HL-60 (cell line): ENCODE data around the gene BMAL1.

Source experiments
- DNase-seq, 2 experiments: peaks; one replicate each; pipeline ENCODE4 v3.0.0-alpha.2; 2010 to 2020; ENCODE audit warnings: low read depth in 1 of 2, low spot score in 1 of 2
- H3K27ac ChIP-seq: fragments of 250-450 bp; sonication (Bioruptor Pico); replicated peaks from 2 replicates; pipeline ENCODE4 v1.5.1; 2020; ENCODE audit warnings: mild to moderate bottlenecking, moderate library complexity
- H3K27me3 ChIP-seq: fragments of 250-450 bp; sonication (Bioruptor Pico); 2 replicates; pipeline ENCODE4 v1.5.1; 2021; ENCODE audit warnings: mild to moderate bottlenecking, moderate library complexity; ENCODE audit not compliant: insufficient read depth, poor library complexity, severe bottlenecking
- H3K4me3 ChIP-seq: replicated peaks from 2 replicates; pipeline ENCODE4 v1.5.1; 2011; ENCODE audit warnings: mild to moderate bottlenecking, control low read depth, low read length; ENCODE audit not compliant: insufficient read depth
- GABPA ChIP-seq: IDR thresholded peaks from 2 replicates; pipeline ENCODE4 v1.6.1; 2012; ENCODE audit warnings: low read depth
- POLR2AphosphoS5 ChIP-seq: IDR thresholded peaks from 2 replicates; pipeline ENCODE4 v1.6.1; 2012; ENCODE audit warnings: low read depth
- SPI1 ChIP-seq: IDR thresholded peaks from 2 replicates; pipeline ENCODE4 v1.6.1; 2012; ENCODE audit warnings: low read depth, mild to moderate bottlenecking, borderline replicate concordance
- TF ChIP-seq, protein P1 (sequence below): IDR thresholded peaks from one replicate; pipeline ENCODE4 v1.5.1; 2011; ENCODE audit warnings: low read length, control low read depth, inconsistent platforms; ENCODE audit not compliant: insufficient read depth
- TF ChIP-seq, protein P2 (sequence below): IDR thresholded peaks from 2 replicates; pipeline ENCODE4 v1.6.1; 2012; ENCODE audit warnings: low read depth; ENCODE audit not compliant: insufficient replicate concordance

Gene BMAL1

DNA sequence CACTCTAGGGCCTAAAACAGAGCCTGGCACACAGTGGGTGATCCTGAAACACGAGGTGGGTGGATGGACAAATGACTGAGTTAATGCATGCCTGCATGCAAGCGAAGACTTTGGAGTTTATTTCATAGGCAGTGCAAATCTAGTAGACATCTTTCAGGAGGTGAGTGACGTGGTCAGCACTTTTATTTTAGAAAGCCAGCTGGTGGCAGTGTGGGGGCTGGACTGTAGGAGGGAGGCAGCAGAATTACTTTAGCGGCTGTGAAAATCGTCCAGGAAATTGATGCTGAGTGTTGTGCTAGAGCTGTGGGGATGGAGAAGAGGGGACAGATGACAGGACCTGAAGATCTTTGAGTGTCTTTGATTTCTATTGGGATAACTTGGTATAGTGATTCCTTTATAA lies 47.1 kb downstream of the BMAL1 start:
- H3K27me3 ChIP-seq = no peaks in the 10 kb centered on the region
- DNase-seq = no peak
- no peak overlapping the region for H3K4me3 ChIP-seq
- no peak overlapping the region for H3K27ac ChIP-seq
- TF ChIP-seq POLR2AphosphoS5 (no peak), SPI1 (no peak), GABPA (no peak)
- TF ChIP-seq, protein P1, sequence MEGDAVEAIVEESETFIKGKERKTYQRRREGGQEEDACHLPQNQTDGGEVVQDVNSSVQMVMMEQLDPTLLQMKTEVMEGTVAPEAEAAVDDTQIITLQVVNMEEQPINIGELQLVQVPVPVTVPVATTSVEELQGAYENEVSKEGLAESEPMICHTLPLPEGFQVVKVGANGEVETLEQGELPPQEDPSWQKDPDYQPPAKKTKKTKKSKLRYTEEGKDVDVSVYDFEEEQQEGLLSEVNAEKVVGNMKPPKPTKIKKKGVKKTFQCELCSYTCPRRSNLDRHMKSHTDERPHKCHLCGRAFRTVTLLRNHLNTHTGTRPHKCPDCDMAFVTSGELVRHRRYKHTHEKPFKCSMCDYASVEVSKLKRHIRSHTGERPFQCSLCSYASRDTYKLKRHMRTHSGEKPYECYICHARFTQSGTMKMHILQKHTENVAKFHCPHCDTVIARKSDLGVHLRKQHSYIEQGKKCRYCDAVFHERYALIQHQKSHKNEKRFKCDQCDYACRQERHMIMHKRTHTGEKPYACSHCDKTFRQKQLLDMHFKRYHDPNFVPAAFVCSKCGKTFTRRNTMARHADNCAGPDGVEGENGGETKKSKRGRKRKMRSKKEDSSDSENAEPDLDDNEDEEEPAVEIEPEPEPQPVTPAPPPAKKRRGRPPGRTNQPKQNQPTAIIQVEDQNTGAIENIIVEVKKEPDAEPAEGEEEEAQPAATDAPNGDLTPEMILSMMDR = no peak
- TF ChIP-seq, protein P2, sequence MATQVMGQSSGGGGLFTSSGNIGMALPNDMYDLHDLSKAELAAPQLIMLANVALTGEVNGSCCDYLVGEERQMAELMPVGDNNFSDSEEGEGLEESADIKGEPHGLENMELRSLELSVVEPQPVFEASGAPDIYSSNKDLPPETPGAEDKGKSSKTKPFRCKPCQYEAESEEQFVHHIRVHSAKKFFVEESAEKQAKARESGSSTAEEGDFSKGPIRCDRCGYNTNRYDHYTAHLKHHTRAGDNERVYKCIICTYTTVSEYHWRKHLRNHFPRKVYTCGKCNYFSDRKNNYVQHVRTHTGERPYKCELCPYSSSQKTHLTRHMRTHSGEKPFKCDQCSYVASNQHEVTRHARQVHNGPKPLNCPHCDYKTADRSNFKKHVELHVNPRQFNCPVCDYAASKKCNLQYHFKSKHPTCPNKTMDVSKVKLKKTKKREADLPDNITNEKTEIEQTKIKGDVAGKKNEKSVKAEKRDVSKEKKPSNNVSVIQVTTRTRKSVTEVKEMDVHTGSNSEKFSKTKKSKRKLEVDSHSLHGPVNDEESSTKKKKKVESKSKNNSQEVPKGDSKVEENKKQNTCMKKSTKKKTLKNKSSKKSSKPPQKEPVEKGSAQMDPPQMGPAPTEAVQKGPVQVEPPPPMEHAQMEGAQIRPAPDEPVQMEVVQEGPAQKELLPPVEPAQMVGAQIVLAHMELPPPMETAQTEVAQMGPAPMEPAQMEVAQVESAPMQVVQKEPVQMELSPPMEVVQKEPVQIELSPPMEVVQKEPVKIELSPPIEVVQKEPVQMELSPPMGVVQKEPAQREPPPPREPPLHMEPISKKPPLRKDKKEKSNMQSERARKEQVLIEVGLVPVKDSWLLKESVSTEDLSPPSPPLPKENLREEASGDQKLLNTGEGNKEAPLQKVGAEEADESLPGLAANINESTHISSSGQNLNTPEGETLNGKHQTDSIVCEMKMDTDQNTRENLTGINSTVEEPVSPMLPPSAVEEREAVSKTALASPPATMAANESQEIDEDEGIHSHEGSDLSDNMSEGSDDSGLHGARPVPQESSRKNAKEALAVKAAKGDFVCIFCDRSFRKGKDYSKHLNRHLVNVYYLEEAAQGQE = no peak

DNA sequence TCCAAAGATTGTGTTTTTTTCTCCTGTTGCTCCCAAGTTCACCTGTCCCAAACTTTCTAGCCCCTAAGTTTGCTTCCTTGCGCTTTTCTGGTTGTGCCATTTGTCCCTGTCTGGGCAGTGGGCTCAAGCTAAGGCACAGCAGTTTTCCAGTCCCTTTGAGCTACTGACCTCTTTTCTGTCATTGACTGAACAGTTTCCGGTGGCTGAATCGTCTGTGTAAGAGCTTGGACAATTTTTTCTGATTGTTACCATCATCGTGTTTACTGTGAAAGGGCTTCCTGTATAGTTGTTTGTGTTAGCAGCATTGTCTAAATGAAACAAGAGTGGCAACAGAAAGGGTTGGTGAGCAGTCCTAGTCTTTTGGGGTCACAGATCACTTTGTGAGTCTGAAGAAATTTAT lies 49.8 kb downstream of the BMAL1 start:
- Histone ChIP-seq H3K27me3 (no peaks in the 10 kb centered on the region), H3K27ac (no peak overlapping the region), H3K4me3 (no peak overlapping the region)
- DNase-seq = no peak
- no peak for TF ChIP-seq SPI1
- TF ChIP-seq, protein P1 = no peak
- TF ChIP-seq POLR2AphosphoS5 = no peak
- TF ChIP-seq, protein P2 = no peak
- no peak for TF ChIP-seq GABPA

DNA sequence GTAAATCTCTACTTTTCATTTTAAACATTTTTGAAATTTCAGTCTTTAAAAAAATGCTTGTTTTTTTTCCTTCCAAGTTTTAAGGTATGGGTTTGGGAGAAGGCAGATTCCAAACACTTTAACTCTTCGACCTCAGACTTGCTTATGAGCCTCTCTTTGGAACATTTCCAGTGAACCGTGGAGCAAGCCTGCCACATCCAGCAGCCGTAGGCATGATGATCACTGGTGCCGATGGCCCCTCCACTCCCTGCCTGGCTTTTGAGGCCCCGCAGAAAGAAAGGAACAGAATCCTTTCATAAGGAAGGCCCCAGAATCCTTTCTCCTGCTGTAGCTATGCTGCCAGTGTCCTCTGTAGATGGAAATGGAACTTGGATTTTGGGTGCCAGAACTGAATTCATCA lies 50.7 kb downstream of the BMAL1 start:
- TF ChIP-seq SPI1 = no peak
- TF ChIP-seq, protein P1 = no peak
- no peak for TF ChIP-seq GABPA
- TF ChIP-seq, protein P2 = no peak
- TF ChIP-seq POLR2AphosphoS5 = no peak
- DNase-seq = no peak
- no peak overlapping the region for H3K4me3 ChIP-seq
- H3K27me3 ChIP-seq = no peaks in the 10 kb centered on the region
- no peak overlapping the region for H3K27ac ChIP-seq
